Stomach (tissue), 9 donors: ENCODE data around the gene PTPMT1. TPM values are rescaled to one million over a fixed set of nuclear protein-coding genes. Genes with fewer than 3 reads are reported as not detected.
A peak's percentile ranks its signal among the peaks of the same experiment; 100 is the strongest.

Source experiments
- DNase-seq, 2 donors: peaks; one replicate each; pipeline versions ENCODE4 v3.0.0 to v3.0.0-alpha.2; 2013 to 2019
- H3K27ac ChIP-seq, 5 donors: fragments of 200-600 bp in 4 of 5; sonication (generic) in 4 of 5; one replicate each; pipeline ENCODE4 v1.5.1; 2013 to 2019; ENCODE audit warnings: mild to moderate bottlenecking in 1 of 5, moderate library complexity in 1 of 5
- H3K27me3 ChIP-seq, 3 donors: fragments of 200-600 bp; sonication (generic); one replicate each; pipeline ENCODE4 v1.5.1; 2017 to 2019; ENCODE audit warnings: mixed run types in 1 of 3
- H3K36me3 ChIP-seq, 4 donors: fragments of 200-600 bp; sonication (generic); 1 replicate in 3 of 4; 2 replicates in 1 of 4; pipeline ENCODE4 v1.5.1; 2016 to 2019
- H3K4me1 ChIP-seq, 4 donors: fragments of 200-600 bp; sonication (generic); one replicate each; pipeline ENCODE4 v1.5.1; 2016 to 2019
- H3K4me3 ChIP-seq, 4 donors: fragments of 200-600 bp; sonication (generic) in 3 of 4; one replicate each; pipeline ENCODE4 v1.5.1; 2016 to 2019; ENCODE audit warnings: mild to moderate bottlenecking in 1 of 4
- H3K9me3 ChIP-seq, 4 donors: fragments of 200-600 bp; sonication (generic); one replicate each; pipeline ENCODE4 v1.5.1; 2016 to 2019
- CTCF ChIP-seq, 7 experiments: fragments of 450-650 bp in 4 of 7; fragments of 200-600 bp in 3 of 7; sonication (generic) in 3 of 7; IDR thresholded peaks; one replicate each; pipeline ENCODE4 v1.5.1; 2016 to 2019; ENCODE audit warnings: antibody characterized with exemption in 7 of 7, control low read depth in 2 of 7, mild to moderate bottlenecking in 1 of 7
- EP300 ChIP-seq: sonication (generic); formaldehyde crosslinking; IDR thresholded peaks from one replicate; pipeline ENCODE4 v1.6.1; 2017; ENCODE audit warnings: antibody characterized with exemption
- POLR2A ChIP-seq, 4 donors: fragments of 450-650 bp; IDR thresholded peaks; one replicate each; pipeline ENCODE4 v1.6.1; 2016; ENCODE audit warnings: antibody characterized with exemption in 4 of 4, control low read depth in 2 of 4, mild to moderate bottlenecking in 1 of 4, moderate library complexity in 1 of 4
- POLR2AphosphoS5 ChIP-seq, 3 donors: sonication (generic); formaldehyde crosslinking; IDR thresholded peaks; one replicate each; pipeline ENCODE4 v1.6.1; 2016; ENCODE audit warnings: antibody characterized with exemption in 3 of 3
- WGBS, 5 donors: extraction: QIAGEN DNeasy Blood & Tissue Kit in 3 of 5; methylation state at CpG; one replicate each; pipeline versions ENCODE4 v1.1.5 to v1.1.7; 2013 to 2018; 5-methylcytosine and 5-hydroxymethylcytosine counted together
- intact Hi-C: fragments of 100-400 bp; cut with DNase I; formaldehyde crosslinking; loops from one replicate; pipeline ENCODE4 v1.15.1; 2023; ENCODE audit warnings: low total_unique reads
- polyA plus RNA-seq, 3 donors: library from polyadenylated mRNA; stranded (reverse); fragments of 200-250 nt; gene quantifications; one replicate each; pipeline ENCODE4 v1.2.3, GENCODE V29; 2013
- total RNA-seq, 5 donors: library from RNA; depleted of rRNA; stranded (reverse); fragments of >200 nt; gene quantifications; one replicate each; pipeline versions ENCODE4 v1.1.0 to v1.2.3, GENCODE V29; 2014 to 2016
- donor health status: healthy with polysubstance abuse.
- donor health status: Bipolar disorder and iron deficiency.
- donor health status: healthy.

Gene PTPMT1
- total and polyA plus RNA-seq, 8 donors = 36.4 to 126 (median 58.8) TPM

DNA sequence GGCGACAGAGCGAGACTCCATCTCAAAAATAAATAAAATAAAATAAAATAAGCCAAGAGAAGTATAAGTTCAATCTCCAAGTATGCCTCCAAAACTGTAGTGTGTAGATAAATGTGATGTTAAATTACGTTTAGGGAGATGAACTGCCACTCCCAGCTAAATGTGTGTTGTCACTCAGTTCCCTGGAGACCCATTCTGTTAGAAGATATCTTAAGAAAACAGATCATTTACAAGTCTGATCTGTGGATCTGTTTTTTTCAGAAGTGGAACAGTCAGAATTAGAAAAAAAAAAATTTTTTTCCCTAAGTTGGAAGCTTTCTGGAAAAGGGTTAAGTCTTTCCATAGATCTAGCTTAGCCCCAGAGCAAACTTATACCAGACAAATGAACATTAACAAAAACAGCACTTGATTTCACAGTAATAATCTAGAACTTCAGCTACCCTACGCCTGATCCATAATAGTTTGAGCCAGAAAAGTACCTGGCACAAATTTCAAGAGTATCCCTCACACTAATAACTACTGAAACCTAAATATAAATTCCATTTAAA, 30.6 kb upstream of the PTPMT1 start:
- 77 to 92% (median 89%) methylated on average over 4 of the region's 4 CpGs for WGBS, 5 donors
- intact Hi-C loops = no loop called here
- Histone ChIP-seq H3K27me3 (no peaks in the 10 kb centered on the region), H3K4me1 (peaks cover 35 to 100% (median 81%) of the 10 kb centered on the region in 4 donors), H3K4me3 (no peak overlapping the region), H3K27ac (peak overlapping the region in 1 of 5 donors; percentile 11), H3K9me3 (no peaks in the 10 kb centered on the region), H3K36me3 (peaks cover 0 to 14% (median 6%) of the 10 kb centered on the region in 4 donors)
- no peak for TF ChIP-seq POLR2A (IDR thresholded peaks at IDR 0.05)
- no peak for TF ChIP-seq CTCF (IDR thresholded peaks at IDR 0.05)
- no peak for TF ChIP-seq EP300
- TF ChIP-seq POLR2AphosphoS5 (IDR thresholded peaks at IDR 0.05) = no peak
- no peak for DNase-seq

DNA sequence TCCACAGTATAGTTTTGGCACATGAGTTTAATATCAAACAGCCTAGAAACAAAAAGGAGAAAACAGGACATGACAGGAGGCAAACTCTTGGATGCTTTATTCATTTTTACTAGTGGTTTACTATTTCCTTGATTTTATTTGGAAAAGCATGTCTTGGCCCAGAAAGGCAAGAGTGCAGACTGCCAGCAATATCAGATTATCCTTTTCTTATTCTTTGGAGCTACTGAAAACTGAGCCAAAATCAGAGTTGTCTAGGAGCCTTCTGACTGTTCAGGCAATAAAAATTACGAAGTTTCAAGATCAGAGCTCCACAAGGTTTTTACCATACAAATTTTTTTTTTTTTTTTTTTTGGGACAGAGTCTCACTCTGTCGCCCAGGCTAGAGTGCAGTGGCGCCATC, 28.5 kb upstream of the PTPMT1 start:
- 53 to 86% (median 75%) methylated on average over 1 to 3 of the region's 3 CpGs for WGBS, 5 donors
- Histone ChIP-seq H3K4me3 (no peak overlapping the region), H3K36me3 (peaks cover 0 to 14% (median 6%) of the 10 kb centered on the region in 4 donors), H3K27me3 (no peaks in the 10 kb centered on the region), H3K9me3 (no peaks in the 10 kb centered on the region), H3K27ac (peak overlapping the region in 1 of 5 donors; percentile 10), H3K4me1 (peaks cover 51 to 98% (median 76%) of the 10 kb centered on the region in 4 donors)
- DNase-seq = no peak
- TF ChIP-seq POLR2A (IDR thresholded peaks at IDR 0.05) (no peak), CTCF (IDR thresholded peaks at IDR 0.05) (no peak), EP300 (no peak), POLR2AphosphoS5 (IDR thresholded peaks at IDR 0.05) (no peak)
- intact Hi-C loops = no loop called here

GRCh38 chr11:47538741-47539565, 26.4 kb upstream of the PTPMT1 start:
- DNase-seq = peak in 1 of 2 donors; percentile 55
- whole genome bisulfite sequencing, 5 donors = 52 to 64% (median 56%) methylated on average over 10 of the region's 10 CpGs
- Histone ChIP-seq H3K27me3 (no peaks in the 10 kb centered on the region), H3K36me3 (peaks cover 0 to 14% (median 6%) of the 10 kb centered on the region in 4 donors), H3K4me1 (peaks cover 39 to 98% (median 69%) of the 10 kb centered on the region in 4 donors), H3K9me3 (no peaks in the 10 kb centered on the region), H3K27ac (peak overlapping the region in 2 of 5 donors; percentile 55 to 63), H3K4me3 (no peak overlapping the region)
- TF ChIP-seq POLR2AphosphoS5 (IDR thresholded peaks at IDR 0.05) = no peak
- no peak for TF ChIP-seq CTCF (IDR thresholded peaks at IDR 0.05)
- TF ChIP-seq POLR2A (IDR thresholded peaks at IDR 0.05) = no peak
- TF ChIP-seq EP300 = no peak
- intact Hi-C loops = no loop called here

- H3K27me3 ChIP-seq = no peaks in the 10 kb centered on the region
- DNase-seq = peak in 1 of 2 donors; percentile 47
- H3K4me3 ChIP-seq = no peak overlapping the region
- H3K9me3 ChIP-seq = no peaks in the 10 kb centered on the region
- intact Hi-C loops = no loop called here
- WGBS, 5 donors = 27 to 51% (median 37%) methylated on average over 2 of the region's 2 CpGs
- peaks cover 33 to 96% (median 69%) of the 10 kb centered on the region in 4 donors for H3K4me1 ChIP-seq
- TF ChIP-seq CTCF (IDR thresholded peaks at IDR 0.05) (no peak), EP300 (no peak), POLR2A (IDR thresholded peaks at IDR 0.05) (no peak), POLR2AphosphoS5 (IDR thresholded peaks at IDR 0.05) (no peak)
- peaks cover 0 to 14% (median 6%) of the 10 kb centered on the region in 4 donors for H3K36me3 ChIP-seq
- H3K27ac ChIP-seq = peak overlapping the region in 2 of 5 donors; percentile 55 to 63
Observed at GRCh38 chr11:47539681-47540039, 25.7 kb upstream of the PTPMT1 start.
